ENCODE measurements around the gene RRAD.

DNA sequence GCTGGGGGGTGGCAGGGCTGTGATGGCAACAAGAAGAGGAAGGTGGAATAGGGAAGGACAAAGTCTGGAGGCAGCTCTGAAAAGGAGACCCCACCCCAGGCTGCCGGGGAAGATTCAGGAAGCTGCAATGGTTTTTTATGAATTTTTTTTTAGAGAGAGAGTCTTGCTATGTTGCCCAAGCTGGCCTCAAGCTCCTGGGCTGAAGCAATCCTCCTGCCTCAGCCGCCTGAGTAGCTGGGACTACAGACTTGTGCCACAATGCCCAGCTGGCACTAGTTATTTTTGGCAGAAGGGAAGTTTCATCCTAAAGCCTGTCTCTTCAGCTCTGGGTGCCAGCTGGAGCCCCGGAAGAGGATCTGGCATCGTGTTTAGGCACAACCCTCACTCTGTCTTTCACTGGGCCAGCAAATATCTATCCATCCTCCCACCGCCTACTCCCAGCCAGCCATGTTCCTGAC, 34.4 kb upstream of the RRAD start:
- TF ChIP-seq JUN (IDR thresholded peaks at IDR 0.05) = no peak
- no peak for TF ChIP-seq JUNB (IDR thresholded peaks at IDR 0.05)
